HG03060 (cell line): Measurements from ENCODE around the gene MR1.
A peak's percentile ranks its signal among the peaks of the same experiment; 100 is the strongest.
"Not testable (repeated sequence)": the region's sequence is repeated elsewhere in the genome, so short reads cannot be mapped to it uniquely, and the experiment has no call there.

Experiments
- ATAC-seq: cut with Tn5 transposase; IDR thresholded peaks from one replicate; pipeline ENCODE4 v1.9.1; 2021; ENCODE audit warnings: low read depth, moderate number of reproducible peaks; ENCODE audit not compliant: unreplicated experiment

Gene MR1

DNA sequence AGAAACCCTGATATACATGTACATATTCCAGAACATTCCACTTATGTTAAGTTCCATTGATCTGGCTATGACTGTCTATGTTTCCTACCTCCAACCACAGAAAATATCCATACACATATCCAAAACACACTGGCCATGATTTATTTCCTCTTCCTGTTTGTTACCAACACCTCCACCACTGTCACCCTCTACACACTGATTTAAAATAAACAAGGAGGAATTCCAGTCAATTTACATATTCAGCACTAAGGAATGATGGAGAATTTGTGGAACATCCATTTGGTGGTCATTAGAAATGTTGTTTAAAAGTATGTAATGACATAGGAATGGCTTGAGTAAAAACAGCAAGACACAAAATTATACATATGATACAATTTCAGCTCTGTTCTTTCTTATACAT, 5.6 kb upstream of the MR1 start:
- no peak for ATAC-seq

DNA sequence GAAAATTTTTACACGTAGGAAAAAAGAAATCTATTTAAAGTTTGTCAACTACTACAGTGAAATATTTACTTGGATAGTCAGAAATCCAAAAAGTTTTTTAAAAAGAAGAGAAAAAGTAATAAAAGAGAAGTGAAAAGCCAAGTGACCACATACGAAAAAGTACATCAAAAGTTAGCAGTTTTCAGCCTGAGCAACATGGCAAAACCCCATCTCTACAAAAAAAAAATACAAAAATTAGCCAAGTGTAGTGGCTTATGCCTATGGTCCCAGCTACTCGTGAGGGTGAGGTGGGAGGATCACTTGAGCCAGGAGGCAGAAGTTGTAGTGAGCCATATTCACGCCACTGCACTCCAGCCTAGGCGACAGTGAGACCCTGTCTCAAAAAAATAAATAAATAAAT, 5.2 kb upstream of the MR1 start:
- ATAC-seq = no peak

DNA sequence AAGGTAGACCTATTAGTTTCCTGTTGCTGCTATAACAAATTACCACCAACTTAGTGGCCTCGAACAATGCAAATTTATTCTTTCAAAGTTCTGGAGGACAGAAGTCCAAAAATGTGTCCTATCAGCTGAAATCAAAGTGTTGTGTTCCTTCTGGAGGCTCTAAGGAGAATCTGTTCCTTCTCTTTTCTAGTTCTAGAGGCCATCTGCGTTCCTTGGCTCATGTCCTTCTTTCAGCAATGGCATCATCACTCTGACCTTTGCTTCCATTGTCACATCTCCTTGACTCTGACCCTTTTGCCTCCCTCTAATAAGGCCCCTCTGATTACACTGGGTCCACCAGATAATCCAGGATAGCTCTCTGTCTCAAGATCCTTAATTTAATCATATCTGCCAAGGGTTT, 1.2 kb upstream of the MR1 start:
- ATAC-seq = no peak

DNA sequence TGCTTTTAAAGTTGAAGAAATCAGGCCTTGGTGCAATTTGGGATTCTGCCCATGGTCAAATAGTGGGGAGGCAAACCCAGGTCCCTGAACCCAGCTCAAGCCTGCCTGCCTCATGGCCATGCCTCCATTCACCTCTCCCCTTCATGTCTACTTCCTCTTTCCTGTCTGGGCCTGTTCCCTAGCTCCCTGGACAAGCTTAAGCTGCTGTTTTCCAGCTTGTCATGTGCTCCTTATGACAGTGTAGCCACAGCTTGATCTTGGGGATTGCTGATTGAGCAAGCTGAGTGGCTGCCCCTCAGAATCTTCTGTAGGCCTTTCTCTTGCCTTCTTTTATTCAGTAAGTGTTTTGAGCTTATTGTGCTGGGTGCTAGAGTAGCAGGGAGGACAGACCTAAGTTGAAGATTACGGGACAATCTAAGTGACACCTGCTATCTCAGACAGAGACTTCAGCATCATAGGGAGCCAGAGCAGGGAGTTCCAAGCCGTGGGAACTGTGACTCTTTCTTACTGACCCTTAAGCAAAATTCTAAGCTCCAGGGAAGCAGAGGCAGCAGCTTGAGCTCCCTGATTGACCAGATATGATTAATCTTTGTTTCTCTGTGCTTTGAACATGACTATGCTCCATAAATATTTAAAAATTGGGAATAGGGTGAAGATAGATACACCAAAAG, 520 bp upstream of the MR1 start:
- ATAC-seq = peak; percentile 14

DNA sequence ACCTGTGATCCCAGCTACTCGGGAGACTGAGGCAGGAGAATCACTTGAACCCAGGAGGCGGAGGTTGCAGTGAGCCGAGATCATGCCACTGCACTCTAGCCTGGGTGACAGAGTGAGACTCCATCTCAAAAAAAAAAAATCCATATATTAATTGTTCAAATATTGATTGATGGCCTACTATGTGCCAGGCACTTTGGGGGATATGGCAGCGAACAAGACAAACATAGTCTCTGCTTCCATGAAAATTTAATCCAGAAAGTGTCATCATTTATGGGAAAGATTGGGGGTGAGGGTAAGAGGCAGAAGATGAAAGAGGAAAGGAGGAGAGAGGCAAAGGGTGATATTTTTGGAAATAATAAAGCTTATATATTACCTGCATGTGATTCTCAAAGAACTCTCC, 1.4 kb downstream of the MR1 start:
- ATAC-seq = not testable (repeated sequence)

DNA sequence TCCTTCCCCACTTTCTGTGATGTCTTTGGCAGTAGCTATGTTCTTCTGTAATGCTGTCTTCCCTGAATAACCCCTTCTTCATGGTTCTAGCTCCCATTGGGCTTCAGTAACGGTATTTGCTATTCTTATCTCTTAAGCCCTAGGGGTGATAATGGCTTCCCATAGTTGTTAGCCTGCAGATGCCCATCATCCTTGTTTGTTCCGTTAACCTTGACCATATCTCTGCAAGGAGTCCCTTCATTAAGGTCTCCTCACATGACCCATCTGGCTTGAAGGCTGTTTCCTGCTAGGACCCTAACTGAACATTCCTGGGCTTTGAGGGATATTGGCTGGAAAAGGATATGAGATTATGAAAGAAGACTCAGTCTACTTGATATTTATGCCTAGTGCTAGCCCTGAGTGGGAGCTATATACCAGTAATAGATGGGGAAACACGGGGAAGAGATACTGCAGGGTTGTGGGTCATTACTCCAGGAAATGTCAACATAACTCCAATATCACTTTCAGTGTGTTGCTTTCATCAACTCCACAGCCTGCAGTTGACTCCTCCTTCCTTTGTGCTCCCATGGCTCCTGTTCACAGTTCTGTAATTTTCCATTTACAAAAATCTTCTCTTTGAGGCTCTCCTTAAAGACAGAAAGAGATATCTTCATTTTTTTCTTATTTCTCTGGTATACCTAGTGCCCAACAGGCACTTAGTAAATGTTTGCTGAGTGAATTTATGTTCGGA, 2.5 kb downstream of the MR1 start:
- ATAC-seq = no peak

DNA sequence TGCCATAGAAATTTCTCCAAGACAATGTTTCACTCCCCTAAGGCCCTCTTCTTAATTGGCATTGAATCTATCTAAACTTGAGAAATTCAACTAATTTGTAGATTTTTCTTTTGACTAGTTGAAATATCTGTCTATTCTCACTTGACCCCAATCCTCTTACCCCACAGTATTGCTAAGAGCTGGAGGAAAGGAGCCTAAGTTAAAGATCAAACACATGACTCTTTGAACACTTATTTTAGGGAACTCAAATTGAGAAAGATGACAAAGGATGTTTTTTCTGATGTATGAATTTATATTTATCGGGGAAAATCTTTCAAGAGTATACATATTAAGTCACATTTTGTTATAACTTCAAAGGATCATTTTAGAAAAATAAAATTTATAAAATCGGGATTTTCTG, 3.6 kb downstream of the MR1 start:
- no peak for ATAC-seq

DNA sequence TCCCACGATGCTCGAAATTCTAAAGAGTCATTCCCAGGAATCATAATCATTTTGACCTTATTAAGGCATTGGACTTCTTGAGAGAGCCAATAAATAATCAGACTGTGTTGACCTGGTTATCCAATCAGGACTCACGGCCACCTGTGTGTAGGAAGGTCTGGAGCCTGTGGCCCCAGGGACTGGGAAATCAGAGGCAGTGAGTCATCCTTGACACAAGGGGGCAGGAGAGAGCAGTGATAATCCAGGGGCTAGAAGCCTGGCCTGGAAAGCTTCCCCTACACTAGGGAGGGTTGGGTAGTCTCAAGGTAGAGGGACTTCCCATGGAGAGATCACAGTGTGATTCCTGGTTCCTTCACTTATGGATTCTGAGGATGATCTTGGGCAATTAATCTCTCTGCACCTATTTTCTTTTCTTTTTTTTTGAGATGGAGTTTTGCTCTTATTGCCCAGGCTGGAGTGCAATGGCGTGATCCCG, 4.7 kb downstream of the MR1 start:
- no peak for ATAC-seq

DNA sequence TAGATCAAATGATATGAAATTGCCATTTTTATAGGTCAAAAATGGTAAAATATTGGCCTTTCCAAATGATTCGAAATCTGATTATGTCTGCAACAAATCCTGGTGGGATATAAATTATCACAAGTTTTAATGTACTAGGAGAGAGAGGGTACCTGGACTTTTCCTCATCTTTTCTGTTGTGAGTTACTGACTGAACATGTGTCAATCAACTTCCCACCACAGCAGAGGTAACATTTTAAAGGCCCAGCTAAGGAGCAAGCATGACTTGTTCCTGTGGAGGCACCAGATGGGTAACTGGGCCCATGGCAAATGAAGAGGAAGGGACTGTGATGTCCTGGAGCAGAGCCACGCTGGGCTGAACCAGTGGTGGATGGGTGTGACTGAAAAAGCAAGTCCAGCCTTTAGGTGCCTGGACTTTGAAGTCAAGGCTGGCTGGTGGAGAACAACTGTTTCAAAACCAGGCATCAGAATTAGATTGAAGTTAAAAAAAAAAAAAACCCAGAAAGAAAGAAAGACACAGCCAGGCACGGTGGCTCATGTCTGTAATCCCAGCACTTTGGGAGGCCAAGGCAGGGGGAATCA, 6.6 kb downstream of the MR1 start:
- no peak for ATAC-seq

DNA sequence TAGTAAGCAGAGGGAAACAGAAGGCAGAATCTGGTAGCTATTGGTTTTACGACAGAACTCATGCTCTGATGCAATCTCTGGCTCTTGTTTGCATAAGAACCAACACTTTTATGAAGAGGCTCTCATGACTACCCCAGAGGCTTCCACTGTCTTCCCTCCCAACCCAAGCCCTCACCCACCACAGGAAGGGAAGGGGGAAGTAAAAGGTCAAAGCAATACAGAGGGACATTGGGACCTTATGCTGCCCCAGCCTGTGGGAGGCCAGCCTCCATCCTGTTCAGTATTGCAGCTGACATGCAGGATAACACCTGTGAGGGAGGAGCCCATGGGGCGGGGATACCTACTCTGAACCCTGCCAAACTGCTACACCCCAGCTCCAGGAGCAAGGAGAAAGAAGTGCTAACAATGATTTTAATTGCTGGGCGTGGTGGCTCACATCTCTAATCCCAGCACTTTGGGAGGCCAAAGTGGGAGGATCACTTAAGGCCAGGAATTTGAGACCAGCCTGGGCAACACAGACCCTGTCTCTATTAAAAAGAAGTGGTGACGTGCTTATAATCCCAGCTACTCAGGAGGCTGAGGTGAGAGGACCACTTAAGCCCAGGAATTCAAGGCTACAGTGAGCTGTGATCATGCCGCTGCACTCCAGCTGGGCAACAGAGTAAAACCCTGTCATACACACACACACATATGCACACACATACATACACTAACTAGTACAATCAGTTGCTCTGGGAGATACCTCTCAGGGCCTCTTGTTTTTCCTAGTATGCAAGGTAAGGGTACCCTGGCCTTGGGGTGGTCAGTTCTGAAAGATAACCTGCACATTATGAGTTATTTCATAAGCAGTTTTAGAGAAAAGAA, 9.5 kb downstream of the MR1 start:
- ATAC-seq = no peak

DNA sequence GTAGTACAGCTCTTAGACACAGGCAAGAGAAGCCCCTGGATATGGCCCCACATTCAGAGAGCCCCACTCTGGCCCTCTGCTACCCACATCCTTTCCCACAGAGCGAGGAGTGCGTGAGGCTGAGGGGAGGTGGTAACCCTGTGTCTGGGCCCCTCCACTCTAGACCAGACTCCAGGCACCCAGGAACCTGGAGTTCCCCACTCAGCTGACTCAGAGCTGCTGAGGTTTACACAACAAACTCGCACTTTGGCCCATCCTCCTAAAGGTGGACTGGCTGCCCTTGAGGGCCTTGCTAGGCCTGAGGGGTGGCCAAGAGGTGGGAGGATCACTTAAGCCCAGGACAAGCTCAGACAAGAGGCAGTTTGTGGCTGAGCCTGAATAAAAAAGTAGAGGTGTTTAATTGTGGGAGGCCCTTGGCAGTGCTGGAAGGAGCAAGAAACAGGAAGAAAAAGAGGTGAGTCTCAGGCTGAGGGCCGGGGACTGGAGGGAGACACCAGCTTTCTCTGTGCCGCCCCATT, 10.7 kb downstream of the MR1 start:
- peak; percentile 48 for ATAC-seq

DNA sequence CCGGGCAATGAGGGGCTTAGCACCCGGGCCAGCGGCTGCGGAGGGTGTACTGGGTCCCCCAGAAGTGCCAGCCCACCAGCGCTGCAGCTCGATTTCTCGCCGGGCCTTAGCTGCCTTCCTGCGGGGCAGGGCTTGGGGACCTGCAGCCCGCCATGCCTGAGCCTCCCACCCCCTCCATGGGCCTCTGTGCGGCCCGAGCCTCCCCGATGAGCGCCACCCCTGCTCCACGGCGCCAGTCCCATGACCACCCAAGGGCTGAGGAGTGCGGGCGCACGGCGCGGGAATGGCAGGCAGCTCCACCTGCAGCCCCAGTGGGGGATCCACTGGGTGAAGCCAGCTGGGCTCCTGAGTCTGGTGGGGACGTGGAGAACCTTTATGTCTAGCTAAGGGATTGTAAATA, 12.2 kb downstream of the MR1 start:
- ATAC-seq = not testable (repeated sequence)

DNA sequence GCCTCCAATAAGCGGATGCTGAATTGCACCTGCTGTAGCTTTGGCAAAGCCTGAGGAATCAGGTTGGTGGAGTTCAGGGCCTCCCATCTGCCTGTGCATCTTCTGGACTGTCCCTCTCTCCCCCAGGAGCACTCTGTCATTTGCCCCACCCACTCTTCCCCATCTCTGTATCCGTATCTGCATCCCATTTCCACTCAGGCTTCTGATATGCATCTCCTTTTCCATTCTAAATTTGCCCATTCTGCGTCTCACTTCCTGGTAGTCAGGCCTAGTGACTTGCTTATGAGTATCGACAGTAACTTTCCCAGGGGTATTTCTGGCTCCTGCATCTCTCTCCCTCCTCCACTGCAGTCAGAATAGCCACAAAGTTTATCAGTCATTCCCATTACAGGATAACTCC, 15.6 kb downstream of the MR1 start:
- ATAC-seq = no peak

DNA sequence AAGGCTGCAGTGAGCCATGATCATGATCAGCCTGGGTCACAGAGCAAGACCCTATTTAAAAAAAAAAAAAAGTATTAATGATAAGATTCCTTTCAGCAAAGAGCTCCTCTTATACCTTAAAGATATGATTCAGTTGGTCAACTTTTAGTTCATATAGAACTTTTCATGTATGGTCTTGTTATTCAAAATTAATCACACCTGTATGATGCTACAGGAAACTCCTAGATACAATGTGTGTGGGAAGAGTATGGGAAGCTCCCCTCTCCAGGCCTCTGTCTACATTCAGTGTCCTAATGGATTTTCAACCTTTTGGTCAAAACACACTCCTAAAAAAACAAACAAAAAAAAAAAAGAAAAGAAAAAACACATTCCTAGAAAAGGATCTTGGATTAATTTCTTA, 17.1 kb downstream of the MR1 start:
- ATAC-seq = no peak

DNA sequence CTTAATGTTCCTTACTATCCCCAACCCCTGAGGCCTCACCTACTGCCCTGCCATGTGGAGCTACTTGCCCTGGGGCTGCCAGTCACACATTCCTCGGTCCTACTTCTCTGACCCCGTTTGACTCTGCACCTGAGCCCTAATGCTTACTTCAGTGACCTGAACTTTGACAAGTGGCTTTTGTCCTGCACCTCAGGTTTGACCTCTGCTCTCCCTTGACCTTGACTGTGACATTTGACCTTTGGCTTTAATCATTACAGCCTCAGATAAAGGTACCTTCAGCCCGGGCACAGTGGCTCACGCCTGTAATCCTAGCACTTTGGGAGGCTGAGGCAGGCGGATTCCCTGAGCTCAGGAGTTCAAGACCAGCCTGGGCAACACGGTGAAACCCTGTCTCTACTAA, 22.8 kb downstream of the MR1 start:
- ATAC-seq = no peak

DNA sequence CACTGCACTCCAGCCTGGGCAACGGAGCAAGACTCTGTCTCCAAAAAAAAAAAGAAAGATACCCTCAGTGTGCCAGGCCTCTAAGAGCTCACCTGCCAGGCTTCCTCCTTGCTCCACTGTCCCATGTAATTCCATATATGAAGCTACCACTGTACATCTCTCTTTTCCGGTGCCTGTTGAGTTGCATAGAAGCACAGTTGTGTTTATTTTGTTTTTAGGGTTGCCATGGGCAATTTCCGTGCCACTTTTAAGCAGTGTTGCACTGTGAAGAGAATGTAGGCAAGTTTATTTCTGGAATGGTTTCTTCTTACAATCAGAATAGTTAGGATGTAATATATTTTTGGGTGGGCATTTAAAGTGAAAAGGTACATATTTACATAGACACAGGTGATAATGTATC, 23.3 kb downstream of the MR1 start:
- no peak for ATAC-seq

DNA sequence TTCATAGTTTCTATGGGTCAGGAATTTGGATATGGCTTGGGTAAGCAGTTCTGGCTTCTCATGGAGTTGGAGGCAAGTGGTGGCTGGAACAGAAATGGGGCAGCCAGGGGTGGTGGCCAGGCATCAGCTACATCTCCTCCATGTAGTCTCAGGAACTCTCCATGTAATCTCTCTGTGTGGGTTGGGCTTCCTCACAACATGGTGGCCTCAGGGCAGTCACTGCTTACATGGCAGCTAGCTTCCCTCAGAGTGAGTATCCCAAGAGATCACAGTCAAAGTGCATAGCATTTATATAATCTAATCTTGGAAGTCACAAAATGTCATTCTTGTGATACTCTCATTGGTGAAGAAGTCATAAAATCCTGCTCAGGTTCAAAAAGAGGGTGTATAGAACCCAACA, 25.7 kb downstream of the MR1 start:
- ATAC-seq = no peak

DNA sequence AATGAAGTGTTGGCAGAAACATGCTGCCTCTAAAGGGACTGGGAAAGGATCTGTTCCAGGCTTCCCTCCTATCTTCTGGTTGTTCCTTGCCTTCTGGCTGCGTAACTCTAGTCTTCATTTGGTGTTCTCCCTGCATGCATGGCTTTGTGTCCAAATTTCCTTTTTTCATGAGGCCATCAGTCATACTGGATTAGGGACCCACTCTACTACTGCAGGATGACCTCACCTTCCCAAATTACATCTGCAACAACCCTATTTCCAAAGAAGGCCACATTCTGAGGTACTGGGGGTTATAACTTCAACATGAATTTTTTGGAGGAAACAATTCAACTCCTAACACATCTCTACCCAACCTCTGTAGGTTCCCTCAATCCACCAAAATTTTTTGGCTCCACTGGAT, 26.3 kb downstream of the MR1 start:
- no peak for ATAC-seq

DNA sequence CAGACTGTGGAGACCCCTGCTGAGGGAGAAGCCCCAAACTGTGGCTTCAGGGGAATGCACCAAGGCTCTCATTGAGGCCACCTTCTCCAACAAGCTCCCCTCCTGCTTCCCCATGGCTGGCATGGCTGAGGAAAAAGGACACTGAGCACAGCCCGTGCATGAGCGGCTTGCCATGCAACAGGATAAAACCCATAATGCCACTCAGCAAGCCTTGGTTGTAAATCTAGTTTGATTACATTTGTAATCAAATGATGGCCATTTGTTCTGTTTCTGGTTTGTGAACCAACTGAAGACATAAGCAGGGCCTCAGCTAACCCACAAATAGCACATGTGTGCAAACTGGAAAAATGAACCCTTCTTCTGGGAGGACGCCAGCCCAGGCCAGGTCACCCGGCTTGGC, 27.2 kb downstream of the MR1 start:
- ATAC-seq = not testable (repeated sequence)

DNA sequence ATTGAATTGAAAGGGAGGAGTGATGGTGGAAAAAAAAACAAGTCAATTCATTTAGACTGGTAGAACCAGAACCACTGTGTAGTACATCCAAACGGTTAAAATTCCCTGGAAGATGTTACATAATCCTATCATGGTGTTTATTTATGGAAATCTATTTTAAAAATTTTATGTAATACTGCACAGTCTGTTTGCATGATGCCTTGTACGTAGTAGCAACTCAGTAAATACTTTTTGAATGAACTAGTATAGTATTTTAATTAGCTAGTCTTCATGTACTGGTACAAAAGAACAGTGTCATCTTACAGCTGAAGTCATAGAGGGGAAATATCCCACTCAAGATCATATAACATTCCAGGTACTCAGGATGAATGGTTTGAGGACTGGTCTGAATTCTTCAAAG, 27.7 kb downstream of the MR1 start:
- ATAC-seq = no peak
